VCaP (cell line): ENCODE results near the gene TDRD6.
"Not testable (repeated sequence)": the region's sequence is repeated elsewhere in the genome, so short reads cannot be mapped to it uniquely, and the experiment has no call there.

Experiments used
- H3K27ac ChIP-seq: fragments of 450-650 bp; 2 replicates; pipeline ENCODE4 v1.5.1; 2017
- CTCF ChIP-seq: fragments of 450-650 bp; conservative IDR thresholded peaks from 2 replicates; pipeline ENCODE4 v1.5.1; 2017; ENCODE audit warnings: mild to moderate bottlenecking, moderate library complexity

Gene TDRD6

GRCh38 chr6:46687619-46688097, at the start of gene TDRD6:
TDRD6 (plus strand) TSS chr6:46687885; CDS start chr6:46688129, 244 bp downstream.
- no peak for TF ChIP-seq CTCF
- H3K27ac ChIP-seq, result no peak within 1 kb of the TSS

GRCh38 chr6:46637933-46638332, 49.8 kb upstream of the TDRD6 start:
- no peak for TF ChIP-seq CTCF
- no peak overlapping the region for H3K27ac ChIP-seq

GRCh38 chr6:46638650-46639049, 49.0 kb upstream of the TDRD6 start:
- TF ChIP-seq CTCF, result no peak
- no peak overlapping the region for H3K27ac ChIP-seq

GRCh38 chr6:46642928-46643751, 44.5 kb upstream of the TDRD6 start:
- H3K27ac ChIP-seq, result no peak overlapping the region

GRCh38 chr6:46645265-46645664, 42.4 kb upstream of the TDRD6 start:
- no peak for TF ChIP-seq CTCF
- H3K27ac ChIP-seq, result no peak overlapping the region; the same call in 1 of the 2 replicates

More at GRCh38 chr6:46642928-46643751, 44.5 kb upstream of the TDRD6 start:
- no peak for TF ChIP-seq CTCF

GRCh38 chr6:46648108-46648507, 39.6 kb upstream of the TDRD6 start:
- not testable (repeated sequence) for H3K27ac ChIP-seq

- H3K27ac ChIP-seq, result no peak overlapping the region
Observed at GRCh38 chr6:46648869-46649492, 38.7 kb upstream of the TDRD6 start.

More at GRCh38 chr6:46648869-46649492, 38.7 kb upstream of the TDRD6 start:
- TF ChIP-seq CTCF, result no peak
